ENCODE data around the gene ZNF646. TPM values are rescaled to one million over a fixed set of nuclear protein-coding genes. Genes with fewer than 3 reads are reported as not detected.

Gene ZNF646
- total RNA-seq, 1 donor from 2014 or later, result 11.6 TPM

DNA sequence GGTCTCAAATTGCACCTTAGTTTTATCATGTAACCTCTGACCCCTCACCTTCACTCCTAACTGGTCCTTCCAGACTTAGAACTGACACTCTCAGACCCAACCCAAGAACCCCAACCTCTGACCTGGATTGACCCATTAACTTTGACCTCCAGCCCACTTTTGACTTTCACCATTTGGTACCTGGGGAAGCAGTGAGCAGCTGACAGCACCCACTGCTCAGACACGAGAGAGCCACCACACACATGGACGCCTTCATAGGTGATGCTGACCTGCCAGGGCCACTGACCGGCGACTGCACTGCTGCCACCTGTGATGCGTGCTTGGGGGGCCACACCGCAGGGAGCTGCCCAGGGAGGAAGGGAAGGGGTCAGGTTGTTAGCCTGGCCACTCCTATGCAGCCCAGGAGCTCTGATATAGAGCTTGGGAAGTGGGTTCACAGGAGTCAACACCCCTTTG is 58.9 kb downstream of the ZNF646 start:
- peaks cover 31 to 42% of the 10 kb centered on the region in 2 donors for H3K36me3 ChIP-seq
- peaks cover 0 to 2% of the 10 kb centered on the region in 2 donors for H3K4me1 ChIP-seq
- TF ChIP-seq, protein P1, sequence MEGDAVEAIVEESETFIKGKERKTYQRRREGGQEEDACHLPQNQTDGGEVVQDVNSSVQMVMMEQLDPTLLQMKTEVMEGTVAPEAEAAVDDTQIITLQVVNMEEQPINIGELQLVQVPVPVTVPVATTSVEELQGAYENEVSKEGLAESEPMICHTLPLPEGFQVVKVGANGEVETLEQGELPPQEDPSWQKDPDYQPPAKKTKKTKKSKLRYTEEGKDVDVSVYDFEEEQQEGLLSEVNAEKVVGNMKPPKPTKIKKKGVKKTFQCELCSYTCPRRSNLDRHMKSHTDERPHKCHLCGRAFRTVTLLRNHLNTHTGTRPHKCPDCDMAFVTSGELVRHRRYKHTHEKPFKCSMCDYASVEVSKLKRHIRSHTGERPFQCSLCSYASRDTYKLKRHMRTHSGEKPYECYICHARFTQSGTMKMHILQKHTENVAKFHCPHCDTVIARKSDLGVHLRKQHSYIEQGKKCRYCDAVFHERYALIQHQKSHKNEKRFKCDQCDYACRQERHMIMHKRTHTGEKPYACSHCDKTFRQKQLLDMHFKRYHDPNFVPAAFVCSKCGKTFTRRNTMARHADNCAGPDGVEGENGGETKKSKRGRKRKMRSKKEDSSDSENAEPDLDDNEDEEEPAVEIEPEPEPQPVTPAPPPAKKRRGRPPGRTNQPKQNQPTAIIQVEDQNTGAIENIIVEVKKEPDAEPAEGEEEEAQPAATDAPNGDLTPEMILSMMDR (IDR thresholded peaks at IDR 0.05), result no peak
- H3K9me3 ChIP-seq, result no peaks in the 10 kb centered on the region
- no peaks in the 10 kb centered on the region for H3K27me3 ChIP-seq
- DNase-seq (ENCODE audit: low spot score in 2 of 2), result no peak
- intact Hi-C loops (cut with DNase I), result no loop called here
- H3K27ac ChIP-seq, result no peak overlapping the region
- no peak overlapping the region for H3K4me3 ChIP-seq

Other genes with a start within 250 kb of the ZNF646 start
- gene BCL7C, start 180.3 kb upstream of the ZNF646 start, total RNA-seq, result 46.2 TPM
- gene CTF1, start 177.8 kb upstream of the ZNF646 start, total RNA-seq, result 0.21 TPM
- gene FBXL19, start 150.8 kb upstream of the ZNF646 start, total RNA-seq, result 66.9 TPM
- 39.0 TPM for gene ORAI3, start 125.4 kb upstream of the ZNF646 start, total RNA-seq
- gene SETD1A, start 116.7 kb upstream of the ZNF646 start, total RNA-seq, result 8.3 TPM
- 35.2 TPM for gene HSD3B7, start 89.2 kb upstream of the ZNF646 start, total RNA-seq
- 2.0 TPM for gene STX1B, start 63.8 kb upstream of the ZNF646 start, total RNA-seq
- 79.1 TPM for gene STX4, start 40.9 kb upstream of the ZNF646 start, total RNA-seq
- 12.2 TPM for gene ZNF668, start 182 bp upstream of the ZNF646 start, total RNA-seq
- gene PRSS53, start 14.5 kb downstream of the ZNF646 start, total RNA-seq, result 7.5 TPM
- gene VKORC1, start 20.4 kb downstream of the ZNF646 start, total RNA-seq, result 227 TPM
- gene BCKDK, start 34.0 kb downstream of the ZNF646 start, total RNA-seq, result 85.8 TPM
- gene KAT8, start 43.2 kb downstream of the ZNF646 start, total RNA-seq, result 113 TPM
- gene PRSS8, start 61.3 kb downstream of the ZNF646 start, total RNA-seq, result not detected
- gene PRSS36, start 75.6 kb downstream of the ZNF646 start, total RNA-seq, result 1.4 TPM
- 166 TPM for gene FUS, start 105.7 kb downstream of the ZNF646 start, total RNA-seq
- gene PYCARD, start 128.3 kb downstream of the ZNF646 start, total RNA-seq, result 21.1 TPM
- not detected for gene TRIM72, start 139.7 kb downstream of the ZNF646 start, total RNA-seq
- gene PYDC1, start 142.7 kb downstream of the ZNF646 start, total RNA-seq, result not detected
- gene ITGAM, start 185.6 kb downstream of the ZNF646 start, total RNA-seq, result 19.1 TPM

Data from ascending aorta (tissue), 2 donors.